H1 (cell line): Measurements from ENCODE around the gene C17orf100. TPM values are rescaled to one million over a fixed set of nuclear protein-coding genes. Genes with fewer than 3 reads are reported as not detected.

Source experiments
- ASH2L ChIP-seq: fragments of 200-600, 300-600 bp; sonication (generic); IDR thresholded peaks from one replicate; pipeline ENCODE4 v1.7.1; 2017; ENCODE audit warnings: low read length
- BCL11A ChIP-seq, 2 experiments: IDR thresholded peaks; one replicate each; pipeline ENCODE4 v1.6.1; 2011; ENCODE audit warnings: low read depth in 2 of 2, low read length in 2 of 2, mild to moderate bottlenecking in 2 of 2
- EZH2 ChIP-seq: fragments of 200-600 bp; sonication (generic); IDR thresholded peaks from 2 replicates; pipeline ENCODE4 v1.7.1; 2012; ENCODE audit warnings: low read depth, mild to moderate bottlenecking, moderate library complexity, low read length, inconsistent platforms; ENCODE audit not compliant: severe bottlenecking
- JUN ChIP-seq: IDR thresholded peaks from 2 replicates; pipeline ENCODE4 v1.6.1; 2011; ENCODE audit warnings: low read depth, mild to moderate bottlenecking, improper control_type of control experiment, low read length
- NANOG ChIP-seq: IDR thresholded peaks from 2 replicates; pipeline ENCODE4 v1.6.1; 2011; ENCODE audit warnings: low read length, low read depth, mild to moderate bottlenecking, inconsistent platforms; ENCODE audit not compliant: insufficient read depth, poor library complexity, severe bottlenecking
- SIN3A ChIP-seq, 2 experiments: IDR thresholded peaks in 1 of 2; conservative IDR thresholded peaks in 1 of 2; 2 replicates each; pipeline ENCODE4 v1.6.1; 2011 to 2012; ENCODE audit warnings: low read length in 2 of 2, improper control_type of control experiment in 1 of 2, low read depth in 1 of 2, mild to moderate bottlenecking in 1 of 2
- SP4 ChIP-seq: IDR thresholded peaks from 2 replicates; pipeline ENCODE4 v1.6.1; 2012; ENCODE audit warnings: low read length, inconsistent platforms
- polyA plus RNA-seq, 7 experiments: library from polyadenylated mRNA; depleted of rRNA in 3 of 7; stranded (reverse) in 5 of 7; unstranded in 2 of 7; fragments of >200 nt in 5 of 7; fragments of 200-250 nt in 2 of 7; gene quantifications; 1 replicate in 5 of 7; 2 replicates in 1 of 7; 4 replicates in 1 of 7; pipeline versions ENCODE4 v1.2.1 to v1.2.3, GENCODE V29; 2011 to 2013; ENCODE audit warnings: missing spikeins in 2 of 7, mixed read lengths in 2 of 7
- total RNA-seq: library from RNA; stranded (reverse); fragmentation: NEBNext Ultra II Directional; extraction: Animal tissue kit (Norgen Biotek cat#: 25700); gene quantifications from 2 replicates; pipeline ENCODE4 v1.2.1, GENCODE V29; 2021
- TF ChIP-seq, protein P1 (sequence below): IDR thresholded peaks from 2 replicates; pipeline ENCODE4 v1.6.1; 2012; ENCODE audit warnings: low read length, inconsistent platforms

C17orf100 gene
- total and polyA plus RNA-seq, 2 of the 8 experiments (the other 6 are each of a cell fraction or from before 2014, with no cell fraction given) = 2.1 to 2.8 TPM

DNA sequence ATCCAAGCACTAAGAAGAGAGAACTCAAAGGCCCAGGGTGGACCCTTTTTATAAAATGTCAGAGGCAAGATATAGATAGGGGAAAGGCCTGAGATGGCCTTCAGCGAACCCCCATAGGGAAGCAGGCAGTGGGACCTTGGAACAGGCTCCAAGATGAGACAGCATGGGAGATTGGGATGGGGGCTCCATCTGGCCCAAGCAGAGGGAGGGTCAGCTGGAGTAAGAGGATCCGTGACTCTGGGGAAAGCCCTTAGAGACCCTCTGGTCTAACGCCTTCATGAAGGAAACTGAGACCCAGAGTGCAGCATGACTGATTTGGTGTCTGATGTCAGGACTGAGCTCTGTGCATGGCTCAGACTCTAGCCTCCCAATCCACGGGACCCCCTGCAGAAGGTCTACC, 30.8 kb downstream of the C17orf100 start (continued):
- TF ChIP-seq SIN3A (conservative IDR thresholded peaks at IDR 0.05 in 1 of 2, IDR thresholded peaks at IDR 0.05 in 1 of 2; ENCODE audit: low read depth in 1 of 2, low read length in 2 of 2) (no peak), SP4 (no peak), NANOG (no peak), BCL11A (IDR thresholded peaks at IDR 0.05; ENCODE audit: low read depth in 2 of 2, low read length in 2 of 2) (no peak), EZH2 (no peak), JUN (no peak), ASH2L (no peak)
- TF ChIP-seq, protein P1, sequence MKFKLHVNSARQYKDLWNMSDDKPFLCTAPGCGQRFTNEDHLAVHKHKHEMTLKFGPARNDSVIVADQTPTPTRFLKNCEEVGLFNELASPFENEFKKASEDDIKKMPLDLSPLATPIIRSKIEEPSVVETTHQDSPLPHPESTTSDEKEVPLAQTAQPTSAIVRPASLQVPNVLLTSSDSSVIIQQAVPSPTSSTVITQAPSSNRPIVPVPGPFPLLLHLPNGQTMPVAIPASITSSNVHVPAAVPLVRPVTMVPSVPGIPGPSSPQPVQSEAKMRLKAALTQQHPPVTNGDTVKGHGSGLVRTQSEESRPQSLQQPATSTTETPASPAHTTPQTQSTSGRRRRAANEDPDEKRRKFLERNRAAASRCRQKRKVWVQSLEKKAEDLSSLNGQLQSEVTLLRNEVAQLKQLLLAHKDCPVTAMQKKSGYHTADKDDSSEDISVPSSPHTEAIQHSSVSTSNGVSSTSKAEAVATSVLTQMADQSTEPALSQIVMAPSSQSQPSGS = no peak
- TF ChIP-seq, all 59 proteins: peak for 0
